Caco-2 (cell line): Measurements from ENCODE around the gene TUBGCP6. TPM values are rescaled to one million over a fixed set of nuclear protein-coding genes. Genes with fewer than 3 reads are reported as not detected.

Source experiments
- BruUV-seq: library from RNA; stranded (reverse); fragments of 400-500 nt; replicated peaks from 2 replicates; lab custom pipeline; 2021; lab: Mats Ljungman, UMichigan
- CTCF ChIA-PET: fragments of 300-600 bp; sonication (Branson Sonifier 250); formaldehyde crosslinking; loops from one replicate; lab custom pipeline; 2022; ENCODE audit warnings: antibody characterized with exemption; lab: Charles Lee
- POLR2A ChIA-PET: fragments of 300-600 bp; sonication (Branson Sonifier 250); formaldehyde crosslinking; loops from one replicate; lab custom pipeline; 2022; ENCODE audit warnings: antibody characterized with exemption; lab: Charles Lee
- DNase-seq, 2 experiments: peaks; one replicate each; pipeline versions ENCODE4 v3.0.0 to v3.0.0-alpha.2; 2020 to 2022
- H3K27me3 ChIP-seq: replicated peaks from 2 replicates; pipeline ENCODE4 v1.6.0; 2011; ENCODE audit warnings: low read length; ENCODE audit not compliant: control insufficient read depth, insufficient read depth
- H3K36me3 ChIP-seq: 2 replicates; pipeline ENCODE4 v1.5.1; 2011; ENCODE audit warnings: low read length; ENCODE audit not compliant: control insufficient read depth, insufficient read depth
- H3K4me1 ChIP-seq: fragments of 250-450 bp; sonication (Bioruptor Pico); 2 replicates; pipeline ENCODE4 v1.5.1; 2020; ENCODE audit warnings: mild to moderate bottlenecking
- H3K4me3 ChIP-seq: 2 replicates; pipeline ENCODE4 v1.5.1; 2011; ENCODE audit warnings: low read depth, mild to moderate bottlenecking, control low read depth, low read length
- H3K9me3 ChIP-seq: fragments of 250-450 bp; sonication (Bioruptor Pico); 2 replicates; pipeline ENCODE4 v1.5.1; 2020; ENCODE audit warnings: mild to moderate bottlenecking, moderate library complexity
- H3K27ac Mint-ChIP-seq: one replicate; pipeline ENCODE4 v1.8.0; 2022; ENCODE audit warnings: mixed read lengths; ENCODE audit not compliant: unreplicated experiment
- H3K27me3 Mint-ChIP-seq: one replicate; pipeline ENCODE4 v1.8.0; 2022; ENCODE audit warnings: mixed read lengths; ENCODE audit not compliant: insufficient read depth, unreplicated experiment
- H3K36me3 Mint-ChIP-seq: one replicate; pipeline ENCODE4 v1.8.0; 2022; ENCODE audit warnings: mild to moderate bottlenecking, mixed read lengths; ENCODE audit not compliant: insufficient read depth, unreplicated experiment
- H3K4me1 Mint-ChIP-seq: one replicate; pipeline ENCODE4 v1.8.0; 2022; ENCODE audit warnings: low read depth, mixed read lengths; ENCODE audit not compliant: unreplicated experiment
- H3K4me3 Mint-ChIP-seq: one replicate; pipeline ENCODE4 v1.8.0; 2022; ENCODE audit warnings: mild to moderate bottlenecking, moderate library complexity, mixed read lengths; ENCODE audit not compliant: unreplicated experiment
- H3K9me3 Mint-ChIP-seq: one replicate; pipeline ENCODE4 v1.8.0; 2022; ENCODE audit warnings: mixed read lengths; ENCODE audit not compliant: unreplicated experiment
- CTCF ChIP-seq, 2 experiments: fragments of 200-600 bp in 1 of 2; IDR thresholded peaks; 1 replicate in 1 of 2; 2 replicates in 1 of 2; pipeline versions ENCODE4 v1.5.1 to v1.8.0; 2011 to 2022; ENCODE audit warnings: antibody characterized with exemption in 1 of 2, control low read depth in 1 of 2, inconsistent platforms in 1 of 2, low read depth in 1 of 2, low read length in 1 of 2, mild to moderate bottlenecking in 1 of 2, moderate library complexity in 1 of 2; ENCODE audit not compliant: insufficient read depth in 1 of 2, severe bottlenecking in 1 of 2, unreplicated experiment in 1 of 2
- intact Hi-C: fragments of 100-400 bp; cut with micrococcal nuclease; formaldehyde crosslinking; loops from one replicate; pipeline ENCODE4 v1.10.0; 2022; ENCODE audit not compliant: unreplicated experiment
- total RNA-seq: library from RNA; stranded (reverse); gene quantifications from 2 replicates; pipeline ENCODE4 v1.2.3, GENCODE V29; 2022

TUBGCP6 gene
- total RNA-seq, 1 experiment from 2014 or later: 29.3 TPM

GRCh38 chr22:50218153-50218995, 26.4 kb downstream of the TUBGCP6 start:
- POLR2A ChIA-PET: no interaction called here
- peaks cover 59% of the 10 kb centered on the region for H3K36me3 Mint-ChIP-seq

GRCh38 chr22:50217543-50218152, 27.2 kb downstream of the TUBGCP6 start:
- Histone ChIP-seq H3K9me3 (no peaks in the 10 kb centered on the region), H3K4me3 (no peak overlapping the region), H3K4me1 (no peaks in the 10 kb centered on the region), H3K36me3 (no peaks in the 10 kb centered on the region; the same call in 1 of the 2 replicates), H3K27me3 (no peaks in the 10 kb centered on the region)
- H3K27ac Mint-ChIP-seq: no peak overlapping the region
- no peaks in the 10 kb centered on the region for H3K9me3 Mint-ChIP-seq
- peaks cover 66% of the 10 kb centered on the region for H3K36me3 Mint-ChIP-seq
- POLR2A ChIA-PET: no interaction called here
- CTCF ChIA-PET: no interaction called here
- no peaks in the 10 kb centered on the region for H3K4me1 Mint-ChIP-seq
- no TSS peak for BruUV-seq
- no peaks in the 10 kb centered on the region for H3K27me3 Mint-ChIP-seq
- intact Hi-C loops: no loop called here
- DNase-seq: no peak
- TF ChIP-seq CTCF (IDR thresholded peaks at IDR 0.05; ENCODE audit: insufficient read depth in 1 of 2, low read depth in 1 of 2, low read length in 1 of 2, severe bottlenecking in 1 of 2, unreplicated experiment in 1 of 2): no peak
- no peak overlapping the region for H3K4me3 Mint-ChIP-seq

More at GRCh38 chr22:50218153-50218995, 26.4 kb downstream of the TUBGCP6 start:
- Mint-ChIP-seq H3K4me3 (no peak overlapping the region), H3K4me1 (no peaks in the 10 kb centered on the region), H3K9me3 (no peaks in the 10 kb centered on the region), H3K27me3 (no peaks in the 10 kb centered on the region), H3K27ac (no peak overlapping the region)
- no TSS peak for BruUV-seq
- no peaks in the 10 kb centered on the region; the same call in 1 of the 2 replicates for H3K36me3 ChIP-seq
- CTCF ChIA-PET: no interaction called here
- no peak overlapping the region for H3K4me3 ChIP-seq
- TF ChIP-seq CTCF (IDR thresholded peaks at IDR 0.05; ENCODE audit: insufficient read depth in 1 of 2, low read depth in 1 of 2, low read length in 1 of 2, severe bottlenecking in 1 of 2, unreplicated experiment in 1 of 2): no peak
- H3K27me3 ChIP-seq: no peaks in the 10 kb centered on the region
- peak in 1 of 2 experiments; percentile 38 for DNase-seq
- no peaks in the 10 kb centered on the region for H3K4me1 ChIP-seq
- H3K9me3 ChIP-seq: no peaks in the 10 kb centered on the region
- intact Hi-C loops: no loop called here

- TF ChIP-seq CTCF (IDR thresholded peaks at IDR 0.05; ENCODE audit: insufficient read depth in 1 of 2, low read depth in 1 of 2, low read length in 1 of 2, severe bottlenecking in 1 of 2, unreplicated experiment in 1 of 2): no peak
- intact Hi-C loops: no loop called here
- Mint-ChIP-seq H3K27me3 (no peaks in the 10 kb centered on the region), H3K36me3 (peaks cover 74% of the 10 kb centered on the region), H3K4me3 (no peak overlapping the region), H3K4me1 (no peaks in the 10 kb centered on the region), H3K27ac (no peak overlapping the region), H3K9me3 (no peaks in the 10 kb centered on the region)
- BruUV-seq: no TSS peak
- no peaks in the 10 kb centered on the region for H3K4me1 ChIP-seq
- H3K9me3 ChIP-seq: no peaks in the 10 kb centered on the region
- ChIA-PET POLR2A (no interaction called here), CTCF (interaction anchor here (0.6 kb wide), 1 partner anchor 235 kb away, joined by 3 read pairs; no protein-coding TSS in a partner anchor)
- H3K4me3 ChIP-seq: no peak overlapping the region
- H3K36me3 ChIP-seq: no peaks in the 10 kb centered on the region; the same call in 1 of the 2 replicates
- DNase-seq: no peak
- no peaks in the 10 kb centered on the region for H3K27me3 ChIP-seq
Observed at GRCh38 chr22:50216684-50217520, 27.9 kb downstream of the TUBGCP6 start.
